Measurements from ENCODE around the gene FXR1.
"Not testable (repeated sequence)": the region's sequence is repeated elsewhere in the genome, so short reads cannot be mapped to it uniquely, and the experiment has no call there.

FXR1 gene

GRCh38 chr3:180912304-180913296 is at the start of gene FXR1:
Gene FXR1, plus strand, starts transcription at chr3:180912670. Its CDS starts 16 bp downstream, at chr3:180912686.
- Histone ChIP-seq H3K4me1 (ENCODE audit: control insufficient read depth in 1 of 2, insufficient read depth in 2 of 2, low read length in 2 of 2) (peaks cover 20 to 22% of the 10 kb centered on the region in 2 donors), H3K4me3 (ENCODE audit: low read depth in 1 of 2, low read length in 2 of 2) (peak within 1 kb of the TSS; percentile 99 to 100), H3K27ac (ENCODE audit: low read depth, low read length) (peak within 1 kb of the TSS; percentile 83), H3K9me3 (ENCODE audit: control insufficient read depth in 1 of 2, low read length in 2 of 2) (no peaks in the 10 kb centered on the region), H3K9ac (ENCODE audit: low read depth in 1 of 2, low read length in 2 of 2) (peak within 1 kb of the TSS; percentile 96), H3K27me3 (ENCODE audit: control insufficient read depth in 1 of 2, insufficient read depth in 2 of 2, low read length in 2 of 2) (no peaks in the 10 kb centered on the region), H3K36me3 (ENCODE audit: control insufficient read depth in 1 of 2, insufficient read depth in 2 of 2, low read length in 2 of 2) (no peaks in the 10 kb centered on the region)

GRCh38 chr3:180870008-180870699 is 42.3 kb upstream of the FXR1 start:
- no peak overlapping the region for H3K9ac ChIP-seq (ENCODE audit: low read depth in 1 of 2, low read length in 2 of 2)
- H3K4me1 ChIP-seq (ENCODE audit: control insufficient read depth in 1 of 2, insufficient read depth in 2 of 2, low read length in 2 of 2): no peaks in the 10 kb centered on the region
- no peaks in the 10 kb centered on the region for H3K36me3 ChIP-seq (ENCODE audit: control insufficient read depth in 1 of 2, insufficient read depth in 2 of 2, low read length in 2 of 2)
- peak overlapping the region; percentile 4 to 40 for H3K4me3 ChIP-seq (ENCODE audit: low read depth in 1 of 2, low read length in 2 of 2)
- H3K9me3 ChIP-seq (ENCODE audit: control insufficient read depth in 1 of 2, low read length in 2 of 2): no peaks in the 10 kb centered on the region
- no peaks in the 10 kb centered on the region for H3K27me3 ChIP-seq (ENCODE audit: control insufficient read depth in 1 of 2, insufficient read depth in 2 of 2, low read length in 2 of 2)
- H3K27ac ChIP-seq (ENCODE audit: low read depth, low read length): no peak overlapping the region

GRCh38 chr3:180871901-180872300 is 40.6 kb upstream of the FXR1 start:
- H3K4me3 ChIP-seq (ENCODE audit: low read depth in 1 of 2, low read length in 2 of 2): no peak overlapping the region
- no peak overlapping the region for H3K27ac ChIP-seq (ENCODE audit: low read depth, low read length)

GRCh38 chr3:180872430-180872829 is 40.0 kb upstream of the FXR1 start:
- H3K9me3 ChIP-seq (ENCODE audit: control insufficient read depth in 1 of 2, low read length in 2 of 2); H3K9ac ChIP-seq (ENCODE audit: low read depth in 1 of 2, low read length in 2 of 2); H3K27ac ChIP-seq (ENCODE audit: low read depth, low read length); H3K4me3 ChIP-seq (ENCODE audit: low read depth in 1 of 2, low read length in 2 of 2); H3K36me3 ChIP-seq (ENCODE audit: control insufficient read depth in 1 of 2, insufficient read depth in 2 of 2, low read length in 2 of 2); H3K27me3 ChIP-seq (ENCODE audit: control insufficient read depth in 1 of 2, insufficient read depth in 2 of 2, low read length in 2 of 2); H3K4me1 ChIP-seq (ENCODE audit: control insufficient read depth in 1 of 2, insufficient read depth in 2 of 2, low read length in 2 of 2): not testable (repeated sequence)

More at GRCh38 chr3:180871901-180872300, 40.6 kb upstream of the FXR1 start:
- Histone ChIP-seq H3K27me3 (ENCODE audit: control insufficient read depth in 1 of 2, insufficient read depth in 2 of 2, low read length in 2 of 2) (no peaks in the 10 kb centered on the region), H3K9me3 (ENCODE audit: control insufficient read depth in 1 of 2, low read length in 2 of 2) (no peaks in the 10 kb centered on the region), H3K9ac (ENCODE audit: low read depth in 1 of 2, low read length in 2 of 2) (no peak overlapping the region), H3K36me3 (ENCODE audit: control insufficient read depth in 1 of 2, insufficient read depth in 2 of 2, low read length in 2 of 2) (no peaks in the 10 kb centered on the region), H3K4me1 (ENCODE audit: control insufficient read depth in 1 of 2, insufficient read depth in 2 of 2, low read length in 2 of 2) (no peaks in the 10 kb centered on the region)

- H3K36me3 ChIP-seq (ENCODE audit: control insufficient read depth in 1 of 2, insufficient read depth in 2 of 2, low read length in 2 of 2): no peaks in the 10 kb centered on the region
- H3K27me3 ChIP-seq (ENCODE audit: control insufficient read depth in 1 of 2, insufficient read depth in 2 of 2, low read length in 2 of 2): no peaks in the 10 kb centered on the region
- H3K9me3 ChIP-seq (ENCODE audit: control insufficient read depth in 1 of 2, low read length in 2 of 2): no peaks in the 10 kb centered on the region
- no peak overlapping the region for H3K9ac ChIP-seq (ENCODE audit: low read depth in 1 of 2, low read length in 2 of 2)
- no peak overlapping the region for H3K4me3 ChIP-seq (ENCODE audit: low read depth in 1 of 2, low read length in 2 of 2)
- no peak overlapping the region for H3K27ac ChIP-seq (ENCODE audit: low read depth, low read length)
- no peaks in the 10 kb centered on the region for H3K4me1 ChIP-seq (ENCODE audit: control insufficient read depth in 1 of 2, insufficient read depth in 2 of 2, low read length in 2 of 2)
These were observed 37.3 kb upstream of the FXR1 start for GRCh38 chr3:180875124-180875698.

GRCh38 chr3:180881065-180881801 is 31.2 kb upstream of the FXR1 start:
- no peaks in the 10 kb centered on the region for H3K9me3 ChIP-seq (ENCODE audit: control insufficient read depth in 1 of 2, low read length in 2 of 2)
- H3K27ac ChIP-seq (ENCODE audit: low read depth, low read length): no peak overlapping the region
- no peak overlapping the region for H3K9ac ChIP-seq (ENCODE audit: low read depth in 1 of 2, low read length in 2 of 2)
- H3K27me3 ChIP-seq (ENCODE audit: control insufficient read depth in 1 of 2, insufficient read depth in 2 of 2, low read length in 2 of 2): no peaks in the 10 kb centered on the region
- H3K4me3 ChIP-seq (ENCODE audit: low read depth in 1 of 2, low read length in 2 of 2): no peak overlapping the region
- H3K36me3 ChIP-seq (ENCODE audit: control insufficient read depth in 1 of 2, insufficient read depth in 2 of 2, low read length in 2 of 2): no peaks in the 10 kb centered on the region
- no peaks in the 10 kb centered on the region for H3K4me1 ChIP-seq (ENCODE audit: control insufficient read depth in 1 of 2, insufficient read depth in 2 of 2, low read length in 2 of 2)

GRCh38 chr3:180882115-180882514 is 30.4 kb upstream of the FXR1 start:
- H3K27ac ChIP-seq (ENCODE audit: low read depth, low read length): no peak overlapping the region
- H3K9me3 ChIP-seq (ENCODE audit: control insufficient read depth in 1 of 2, low read length in 2 of 2): no peaks in the 10 kb centered on the region
- H3K27me3 ChIP-seq (ENCODE audit: control insufficient read depth in 1 of 2, insufficient read depth in 2 of 2, low read length in 2 of 2): no peaks in the 10 kb centered on the region
- H3K36me3 ChIP-seq (ENCODE audit: control insufficient read depth in 1 of 2, insufficient read depth in 2 of 2, low read length in 2 of 2): no peaks in the 10 kb centered on the region
- no peaks in the 10 kb centered on the region for H3K4me1 ChIP-seq (ENCODE audit: control insufficient read depth in 1 of 2, insufficient read depth in 2 of 2, low read length in 2 of 2)
- no peak overlapping the region for H3K4me3 ChIP-seq (ENCODE audit: low read depth in 1 of 2, low read length in 2 of 2)
- no peak overlapping the region for H3K9ac ChIP-seq (ENCODE audit: low read depth in 1 of 2, low read length in 2 of 2)

GRCh38 chr3:180888992-180889560 is 23.4 kb upstream of the FXR1 start:
- Histone ChIP-seq H3K4me3 (ENCODE audit: low read depth in 1 of 2, low read length in 2 of 2) (no peak overlapping the region), H3K36me3 (ENCODE audit: control insufficient read depth in 1 of 2, insufficient read depth in 2 of 2, low read length in 2 of 2) (no peaks in the 10 kb centered on the region), H3K4me1 (ENCODE audit: control insufficient read depth in 1 of 2, insufficient read depth in 2 of 2, low read length in 2 of 2) (no peaks in the 10 kb centered on the region), H3K9ac (ENCODE audit: low read depth in 1 of 2, low read length in 2 of 2) (no peak overlapping the region), H3K27me3 (ENCODE audit: control insufficient read depth in 1 of 2, insufficient read depth in 2 of 2, low read length in 2 of 2) (no peaks in the 10 kb centered on the region), H3K27ac (ENCODE audit: low read depth, low read length) (no peak overlapping the region), H3K9me3 (ENCODE audit: control insufficient read depth in 1 of 2, low read length in 2 of 2) (peaks cover 4 to 10% of the 10 kb centered on the region in 2 donors)

- Histone ChIP-seq H3K9me3 (ENCODE audit: control insufficient read depth in 1 of 2, low read length in 2 of 2) (no peaks in the 10 kb centered on the region), H3K27ac (ENCODE audit: low read depth, low read length) (no peak overlapping the region), H3K9ac (ENCODE audit: low read depth in 1 of 2, low read length in 2 of 2) (no peak overlapping the region), H3K4me3 (ENCODE audit: low read depth in 1 of 2, low read length in 2 of 2) (no peak overlapping the region), H3K27me3 (ENCODE audit: control insufficient read depth in 1 of 2, insufficient read depth in 2 of 2, low read length in 2 of 2) (no peaks in the 10 kb centered on the region), H3K36me3 (ENCODE audit: control insufficient read depth in 1 of 2, insufficient read depth in 2 of 2, low read length in 2 of 2) (no peaks in the 10 kb centered on the region), H3K4me1 (ENCODE audit: control insufficient read depth in 1 of 2, insufficient read depth in 2 of 2, low read length in 2 of 2) (no peaks in the 10 kb centered on the region)
These were observed 13.9 kb upstream of the FXR1 start for GRCh38 chr3:180898572-180898971.
